ENCODE data around the gene HSPA1B.
"Not testable (repeated sequence)": the region's sequence is repeated elsewhere in the genome, so short reads cannot be mapped to it uniquely, and the experiment has no call there.

HSPA1B gene

GRCh38 chr6:31858707-31859106 lies 31.2 kb downstream of the HSPA1B start:
- TF ChIP-seq CTCF (IDR thresholded peaks at IDR 0.05; ENCODE audit: low read depth, low read length, missing control alignments) = no peak
- H3K4me3 ChIP-seq (replicated peaks; ENCODE audit: low read depth, low read length) = no peak overlapping the region
- no peak for DNase-seq (ENCODE audit: extremely low read depth, low read depth)

- no peak overlapping the region for H3K4me3 ChIP-seq (replicated peaks; ENCODE audit: low read depth, low read length)
- DNase-seq (ENCODE audit: extremely low read depth, low read depth) = no peak
- TF ChIP-seq CTCF (IDR thresholded peaks at IDR 0.05; ENCODE audit: low read depth, low read length, missing control alignments) = no peak
These were observed 32.4 kb downstream of the HSPA1B start for GRCh38 chr6:31859923-31860322.

- H3K4me3 ChIP-seq (replicated peaks; ENCODE audit: low read depth, low read length) = no peak overlapping the region
- TF ChIP-seq CTCF (IDR thresholded peaks at IDR 0.05; ENCODE audit: low read depth, low read length, missing control alignments) = no peak
- no peak for DNase-seq (ENCODE audit: extremely low read depth, low read depth)
These were observed 32.8 kb downstream of the HSPA1B start for GRCh38 chr6:31860349-31860748.

- no peak overlapping the region for H3K4me3 ChIP-seq (replicated peaks; ENCODE audit: low read depth, low read length)
- DNase-seq (ENCODE audit: extremely low read depth, low read depth) = no peak
- no peak for TF ChIP-seq CTCF (IDR thresholded peaks at IDR 0.05; ENCODE audit: low read depth, low read length, missing control alignments)
These were observed 33.6 kb downstream of the HSPA1B start for GRCh38 chr6:31861150-31861549.

- no peak for TF ChIP-seq CTCF (IDR thresholded peaks at IDR 0.05; ENCODE audit: low read depth, low read length, missing control alignments)
- H3K4me3 ChIP-seq (replicated peaks; ENCODE audit: low read depth, low read length) = peak overlapping the region; percentile 83
- no peak for DNase-seq (ENCODE audit: extremely low read depth, low read depth)
These were observed 34.4 kb downstream of the HSPA1B start for GRCh38 chr6:31861919-31862343.

- TF ChIP-seq CTCF (IDR thresholded peaks at IDR 0.05; ENCODE audit: low read depth, low read length, missing control alignments) = no peak
- peak within 1 kb of the TSS; percentile 83 for H3K4me3 ChIP-seq (replicated peaks; ENCODE audit: low read depth, low read length)
- DNase-seq (ENCODE audit: extremely low read depth, low read depth) = peak; percentile 99
These were observed 35.1 kb downstream of the HSPA1B start, which contains the start of gene NEU1 for GRCh38 chr6:31862344-31863235. NEU1 (minus strand) TSS chr6:31862821; CDS start chr6:31862776, 45 bp downstream.

- H3K4me3 ChIP-seq (replicated peaks; ENCODE audit: low read depth, low read length) = peak overlapping the region; percentile 83
- DNase-seq (ENCODE audit: extremely low read depth, low read depth) = not testable (repeated sequence)
These were observed 36.6 kb downstream of the HSPA1B start for GRCh38 chr6:31864123-31864562.

All from HFF-Myc (cell line).